ENCODE data around the gene PXK.
A peak's percentile ranks its signal among the peaks of the same experiment; 100 is the strongest.

PXK gene

DNA sequence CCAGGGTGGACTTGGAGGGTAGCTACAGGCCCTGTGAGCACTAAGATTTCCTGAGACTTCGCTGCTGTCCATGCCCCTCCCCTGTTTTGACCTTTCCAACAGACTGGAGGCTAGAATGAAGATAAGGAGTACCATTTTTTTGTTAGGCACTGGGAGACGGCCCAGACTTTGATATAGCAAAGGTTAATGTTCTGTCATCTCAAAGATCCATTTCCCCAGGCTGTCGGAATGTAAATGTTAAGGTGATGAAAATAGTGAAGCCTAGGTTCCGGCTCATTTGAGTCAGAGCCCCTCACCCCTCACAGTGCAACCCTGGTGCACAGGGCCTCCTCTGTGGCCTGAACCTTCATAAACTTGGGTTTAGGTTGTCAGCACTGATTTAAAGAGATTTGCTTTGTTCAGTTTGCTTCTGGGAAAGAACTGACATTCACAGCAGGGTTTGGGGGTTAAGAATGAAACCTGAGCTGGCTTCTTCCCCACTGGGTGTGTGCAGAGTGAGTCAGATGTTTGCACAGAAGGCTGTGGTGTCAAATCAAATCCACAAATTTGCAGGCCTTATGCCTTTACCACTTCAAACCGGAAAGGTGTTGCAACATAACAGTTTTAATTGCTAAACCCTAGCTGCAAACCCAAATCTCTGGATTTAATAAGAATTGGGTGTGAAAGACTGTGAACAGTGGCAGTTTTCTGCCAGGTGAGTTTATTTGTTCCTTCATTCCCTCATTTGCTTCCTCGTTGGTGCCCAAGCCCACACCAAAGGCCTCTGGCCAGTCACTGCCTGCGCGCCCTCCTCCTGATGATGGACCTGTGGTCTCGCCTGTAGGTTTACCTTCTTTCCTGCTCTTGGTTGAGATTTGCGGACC, 138.6 kb downstream of the PXK start:
- peak in 1 of 4 experiments; percentile 5 for DNase-seq

DNA sequence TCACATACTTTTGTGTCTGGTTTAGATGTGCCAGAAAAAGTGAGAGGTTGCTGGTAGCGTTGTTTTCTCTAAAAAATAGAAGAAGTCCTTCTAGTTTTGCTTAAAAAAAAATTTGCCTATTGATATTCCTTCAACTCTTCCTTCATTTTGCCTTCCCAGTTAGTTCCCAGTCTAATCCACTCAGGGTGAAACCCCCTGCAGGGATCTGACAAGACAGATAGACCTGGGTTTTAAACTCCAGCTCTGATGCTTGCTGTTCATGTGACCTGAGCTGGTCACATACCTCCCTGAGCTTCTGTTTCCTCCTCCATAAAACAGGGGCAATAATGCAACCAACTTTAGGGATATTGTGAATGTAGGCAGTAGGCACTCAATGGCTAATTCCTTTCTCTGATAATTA, 140.6 kb downstream of the PXK start:
- no peak for DNase-seq

DNA sequence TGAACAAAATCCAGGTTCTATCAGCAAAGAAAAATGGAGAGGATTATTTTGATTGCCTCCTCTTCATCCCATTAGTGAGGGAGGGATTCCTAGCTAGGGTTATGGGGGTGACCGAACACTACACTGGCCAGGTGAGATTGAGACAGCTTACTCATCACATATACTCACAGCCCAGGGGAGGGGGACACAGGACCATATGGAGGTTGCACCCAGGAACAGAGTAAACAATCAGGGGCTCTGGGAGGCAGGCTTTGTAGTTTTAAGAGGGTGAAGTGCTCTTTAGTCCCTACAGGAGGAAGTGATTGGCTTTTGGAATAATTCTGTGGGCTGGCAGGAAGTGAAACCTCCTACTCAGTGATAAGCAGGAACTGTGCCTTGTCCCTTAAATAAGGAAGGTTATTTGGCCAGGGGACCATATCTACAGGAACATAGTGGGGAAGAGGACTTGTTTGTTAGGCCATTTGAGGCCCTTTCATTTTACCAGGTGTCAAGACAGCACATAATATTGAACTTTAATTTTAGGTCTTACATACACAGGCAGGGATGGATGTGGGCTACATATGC, 141.7 kb downstream of the PXK start:
- no peak for DNase-seq

GRCh38 chr3:58474967-58475578, 142.4 kb downstream of the PXK start:
- DNase-seq = no peak

All from activated naive CD4-positive, alpha-beta T cell (primary cell).